ENCODE measurements around the gene CEBPZ.
A peak's percentile ranks its signal among the peaks of the same experiment; 100 is the strongest.

CEBPZ gene

GRCh38 chr2:37164757-37165156 is 66.6 kb downstream of the CEBPZ start:
- Histone ChIP-seq H3K9ac (ENCODE audit: low read depth, low read length) (no peak overlapping the region), H3K9me3 (ENCODE audit: insufficient read depth, low read length, severe bottlenecking) (peaks cover 16% of the 10 kb centered on the region), H3K79me2 (ENCODE audit: insufficient read depth, low read length) (no peaks in the 10 kb centered on the region), H3K4me2 (ENCODE audit: insufficient read depth, low read length) (no peak overlapping the region), H3K4me1 (ENCODE audit: insufficient read depth, low read length) (no peaks in the 10 kb centered on the region), H4K20me1 (ENCODE audit: insufficient read depth, low read length) (no peaks in the 10 kb centered on the region), H3K27ac (ENCODE audit: low read length) (no peak overlapping the region), H2AFZ (ENCODE audit: low read depth, low read length) (no peak overlapping the region), H3K36me3 (ENCODE audit: insufficient read depth, low read length) (no peaks in the 10 kb centered on the region), H3K4me3 (ENCODE audit: low read depth in 1 of 2, low read length in 2 of 2) (no peak overlapping the region), H3K27me3 (ENCODE audit: insufficient read depth, low read length, poor library complexity) (no peaks in the 10 kb centered on the region)
- no peak for ATAC-seq (ENCODE audit: insufficient read depth, low read depth)
- no peak for DNase-seq
- TF ChIP-seq EZH2 (IDR thresholded peaks at IDR 0.05; ENCODE audit: borderline replicate concordance, low read depth, low read length, severe bottlenecking) (no peak), CTCF (IDR thresholded peaks at IDR 0.05; ENCODE audit: borderline replicate concordance, extremely low read depth, low read length, poor library complexity, severe bottlenecking) (no peak)

- Histone ChIP-seq H3K9ac (ENCODE audit: low read depth, low read length) (peak within 1 kb of the TSS; percentile 91), H3K4me1 (ENCODE audit: insufficient read depth, low read length) (peaks cover 48% of the 10 kb centered on the region), H2AFZ (ENCODE audit: low read depth, low read length) (peak within 1 kb of the TSS; percentile 98), H3K27me3 (ENCODE audit: insufficient read depth, low read length, poor library complexity) (no peaks in the 10 kb centered on the region), H3K27ac (ENCODE audit: low read length) (peak within 1 kb of the TSS; percentile 86), H3K36me3 (ENCODE audit: insufficient read depth, low read length) (peaks cover 15% of the 10 kb centered on the region), H3K9me3 (ENCODE audit: insufficient read depth, low read length, severe bottlenecking) (no peaks in the 10 kb centered on the region), H3K4me3 (ENCODE audit: low read depth in 1 of 2, low read length in 2 of 2) (peak within 1 kb of the TSS; percentile 74 to 82), H4K20me1 (ENCODE audit: insufficient read depth, low read length) (peaks cover 19% of the 10 kb centered on the region; the same call in 1 of the 2 replicates), H3K4me2 (ENCODE audit: insufficient read depth, low read length) (peak within 1 kb of the TSS; percentile 94), H3K79me2 (ENCODE audit: insufficient read depth, low read length) (peaks cover 52% of the 10 kb centered on the region)
- DNase-seq (peak; percentile 94), ATAC-seq (ENCODE audit: insufficient read depth, low read depth) (peak; percentile 97)
- TF ChIP-seq CTCF (IDR thresholded peaks at IDR 0.05; ENCODE audit: borderline replicate concordance, extremely low read depth, low read length, poor library complexity, severe bottlenecking) = no peak
- TF ChIP-seq EZH2 (IDR thresholded peaks at IDR 0.05; ENCODE audit: borderline replicate concordance, low read depth, low read length, severe bottlenecking) = no peak
These were observed 74.3 kb downstream of the CEBPZ start, which contains the start of gene EIF2AK2 for GRCh38 chr2:37156857-37157714. Gene EIF2AK2 (minus strand): TSS chr2:37156980. CDS start chr2:37147806, 9,174 bp downstream.

GRCh38 chr2:37156071-37156856 is 75.1 kb downstream of the CEBPZ start:
- peaks cover 23% of the 10 kb centered on the region; the same call in 1 of the 2 replicates for H4K20me1 ChIP-seq (ENCODE audit: insufficient read depth, low read length)
- peak overlapping the region; percentile 84 for H2AFZ ChIP-seq (ENCODE audit: low read depth, low read length)
- H3K9ac ChIP-seq (ENCODE audit: low read depth, low read length) = peak overlapping the region; percentile 91
- peaks cover 56% of the 10 kb centered on the region for H3K4me1 ChIP-seq (ENCODE audit: insufficient read depth, low read length)
- peak overlapping the region; percentile 74 to 82 for H3K4me3 ChIP-seq (ENCODE audit: low read depth in 1 of 2, low read length in 2 of 2)
- peak overlapping the region; percentile 94 for H3K4me2 ChIP-seq (ENCODE audit: insufficient read depth, low read length)
- no peaks in the 10 kb centered on the region for H3K9me3 ChIP-seq (ENCODE audit: insufficient read depth, low read length, severe bottlenecking)
- no peaks in the 10 kb centered on the region for H3K27me3 ChIP-seq (ENCODE audit: insufficient read depth, low read length, poor library complexity)
- no peak for TF ChIP-seq EZH2 (IDR thresholded peaks at IDR 0.05; ENCODE audit: borderline replicate concordance, low read depth, low read length, severe bottlenecking)
- no peak for TF ChIP-seq CTCF (IDR thresholded peaks at IDR 0.05; ENCODE audit: borderline replicate concordance, extremely low read depth, low read length, poor library complexity, severe bottlenecking)
- H3K79me2 ChIP-seq (ENCODE audit: insufficient read depth, low read length) = peaks cover 60% of the 10 kb centered on the region
- peaks cover 22% of the 10 kb centered on the region for H3K36me3 ChIP-seq (ENCODE audit: insufficient read depth, low read length)
- peak; percentile 12 for ATAC-seq (ENCODE audit: insufficient read depth, low read depth)
- H3K27ac ChIP-seq (ENCODE audit: low read length) = peak overlapping the region; percentile 86
- peak; percentile 50 for DNase-seq

Measured in DND-41 (cell line).